SK-N-SH (cell line): ENCODE measurements around the gene TFDP2. TPM values are rescaled to one million over a fixed set of nuclear protein-coding genes. Genes with fewer than 3 reads are reported as not detected.
"Not testable (repeated sequence)": the region's sequence is repeated elsewhere in the genome, so short reads cannot be mapped to it uniquely, and the experiment has no call there.

ENCODE experiments used
- CTCF ChIA-PET: fragments of 300-600, 350-600 bp; formaldehyde crosslinking; extraction: SDS; loops from one replicate; lab custom pipeline; 2021; lab: Yijun Ruan, JAX
- POLR2A ChIA-PET: fragments of 350-600 bp; sonication (Branson Sonifier 250); formaldehyde crosslinking; extraction: SDS; loops from one replicate; lab custom pipeline; 2020; ENCODE audit warnings: antibody characterized with exemption, inconsistent platforms; lab: Yijun Ruan, JAX
- DNase-seq: peaks from one replicate; pipeline ENCODE4 v3.0.0; 2012
- H2AFZ ChIP-seq: fragments of 200-600 bp; sonication (generic); 2 replicates; pipeline ENCODE4 v1.8.1; 2016; ENCODE audit warnings: antibody characterized with exemption, mild to moderate bottlenecking, low read depth
- H3F3A ChIP-seq: fragments of 200-600 bp; sonication (generic); replicated peaks from 2 replicates; pipeline ENCODE3; 2016; ENCODE audit warnings: antibody characterized with exemption, mild to moderate bottlenecking; ENCODE audit not compliant: insufficient read depth
- H3K27ac ChIP-seq, 2 experiments: fragments of 200-500 bp in 1 of 2; fragments of 200-600 bp in 1 of 2; sonication (Bioruptor generic) in 1 of 2; sonication (generic), shearing (Covaris generic) in 1 of 2; 2 replicates each; pipeline versions ENCODE4 v1.5.1 to v1.6.1; 2014 to 2016; ENCODE audit warnings: low read depth in 2 of 2, inconsistent platforms in 1 of 2, low read length in 1 of 2, mild to moderate bottlenecking in 1 of 2, mixed read lengths in 1 of 2
- H3K27me3 ChIP-seq: fragments of 200-600 bp; sonication (generic), shearing (Covaris generic); 2 replicates; pipeline ENCODE4 v1.6.1; 2016; ENCODE audit warnings: mixed run types; ENCODE audit not compliant: insufficient read depth
- H3K36me3 ChIP-seq, 2 experiments: fragments of 200-500 bp in 1 of 2; fragments of 200-600 bp in 1 of 2; sonication (Bioruptor generic) in 1 of 2; sonication (generic) in 1 of 2; replicated peaks in 1 of 2; 2 replicates each; pipeline versions ENCODE3 to v1.5.1; 2014 to 2016; ENCODE audit warnings: low read length in 1 of 2, mild to moderate bottlenecking in 1 of 2; ENCODE audit not compliant: insufficient read depth in 2 of 2, control insufficient read depth in 1 of 2
- H3K4me1 ChIP-seq, 2 experiments: fragments of 200-500 bp in 1 of 2; fragments of 200-600 bp in 1 of 2; sonication (Bioruptor generic) in 1 of 2; sonication (generic), shearing (Covaris generic) in 1 of 2; 2 replicates each; pipeline versions ENCODE4 v1.5.1 to v1.6.1; 2014 to 2016; ENCODE audit warnings: low read depth in 1 of 2, low read length in 1 of 2, mixed run types in 1 of 2; ENCODE audit not compliant: insufficient read depth in 2 of 2, control insufficient read depth in 1 of 2
- H3K4me2 ChIP-seq: fragments of 200-600 bp; sonication (generic), shearing (Covaris generic); 2 replicates; pipeline ENCODE4 v1.6.1; 2017; ENCODE audit warnings: mixed run types
- H3K4me3 ChIP-seq, 2 experiments: fragments of 200-500 bp in 1 of 2; fragments of 200-600 bp in 1 of 2; sonication (Bioruptor generic) in 1 of 2; sonication (generic), shearing (Covaris generic) in 1 of 2; 2 replicates each; pipeline versions ENCODE4 v1.5.1 to v1.8.1; 2014 to 2016; ENCODE audit warnings: low read depth in 2 of 2, inconsistent platforms in 1 of 2, low read length in 1 of 2, mild to moderate bottlenecking in 1 of 2, mixed read lengths in 1 of 2, moderate library complexity in 1 of 2
- H3K79me2 ChIP-seq: fragments of 200-600 bp; sonication (generic); 2 replicates; pipeline ENCODE4 v1.8.1; 2017; ENCODE audit warnings: mild to moderate bottlenecking; ENCODE audit not compliant: insufficient read depth
- H3K9ac ChIP-seq: fragments of 200-600 bp; sonication (generic); 2 replicates; pipeline ENCODE4 v1.6.1; 2017; ENCODE audit warnings: mixed run types
- H3K9me2 ChIP-seq: fragments of 200-600 bp; sonication (generic); 2 replicates; pipeline ENCODE4 v1.6.1; 2017; ENCODE audit warnings: mixed run types
- H3K9me3 ChIP-seq: fragments of 200-600 bp; sonication (generic); 2 replicates; pipeline ENCODE4 v1.6.1; 2017; ENCODE audit warnings: mixed run types, mild to moderate bottlenecking, moderate library complexity
- H4K20me1 ChIP-seq: fragments of 200-600 bp; sonication (generic); 2 replicates; pipeline ENCODE4 v1.6.1; 2017; ENCODE audit warnings: mild to moderate bottlenecking, mixed run types; ENCODE audit not compliant: insufficient read depth
- EZH2phosphoT487 ChIP-seq: fragments of 200-600 bp; sonication (generic); IDR thresholded peaks from 2 replicates; pipeline ENCODE4 v1.6.1; 2017; ENCODE audit warnings: low read depth, mixed run types, mild to moderate bottlenecking, antibody characterized with exemption, moderate library complexity, borderline replicate concordance
- FOSL2 ChIP-seq: IDR thresholded peaks from 2 replicates; pipeline ENCODE4 v1.4.0; 2012; ENCODE audit warnings: low read depth, mild to moderate bottlenecking, moderate library complexity, borderline replicate concordance
- FOXJ3 ChIP-seq: sonication (generic); formaldehyde crosslinking; IDR thresholded peaks from 2 replicates; pipeline ENCODE4 v1.5.1; 2020; ENCODE audit warnings: mild to moderate bottlenecking, missing genetic modification reagents
- JUND ChIP-seq: IDR thresholded peaks from 2 replicates; pipeline ENCODE4 v1.4.0; 2012
- MEF2A ChIP-seq: IDR thresholded peaks from 2 replicates; pipeline ENCODE4 v1.4.0; 2012; ENCODE audit warnings: low read depth, borderline replicate concordance
- TAF1 ChIP-seq: IDR thresholded peaks from 2 replicates; pipeline ENCODE4 v1.6.1; 2012; ENCODE audit warnings: low read depth, mild to moderate bottlenecking, low read length, moderate library complexity, borderline replicate concordance
- TCF12 ChIP-seq: IDR thresholded peaks from 2 replicates; pipeline ENCODE4 v1.4.0; 2012
- YY1 ChIP-seq: IDR thresholded peaks from 2 replicates; pipeline ENCODE4 v1.4.0; 2012; ENCODE audit warnings: low read depth, mild to moderate bottlenecking
- WGBS: methylation state at CpG from one replicate; pipeline ENCODE4 v1.1.6; 2017; ENCODE audit warnings: low lambda C conversion rate; 5-methylcytosine and 5-hydroxymethylcytosine counted together
- polyA plus RNA-seq, 3 experiments: library from polyadenylated mRNA; depleted of rRNA; stranded (reverse); fragments of >200 nt; gene quantifications; 2 replicates each; pipeline ENCODE4 v1.2.3, GENCODE V29; 2012

The TFDP2 gene
- polyA plus RNA-seq, 1 of the 3 experiments (the other 2 are of a cell fraction): 8.6 TPM

- CTCF ChIA-PET: no interaction called here
Measured at GRCh38 chr3:141981084-141981483, 168.3 kb downstream of the TFDP2 start.

GRCh38 chr3:141979050-141979671 is 170.2 kb downstream of the TFDP2 start:
- POLR2A ChIA-PET: interaction anchor here (0.6 kb wide), 1 partner anchor 60 kb away, joined by 3 read pairs; no protein-coding TSS in a partner anchor
- TF ChIP-seq TAF1 (no peak), FOSL2 (peak; percentile 19; the same call in 1 of the 2 replicates)
- Histone ChIP-seq H3K36me3 (peaks cover 4 to 19% of the 10 kb centered on the region in 2 experiments), H4K20me1 (no peaks in the 10 kb centered on the region), H3F3A (no peaks in the 10 kb centered on the region), H3K4me1 (no peaks in the 10 kb centered on the region), H3K79me2 (no peaks in the 10 kb centered on the region), H3K4me2 (no peak overlapping the region), H3K27me3 (no peaks in the 10 kb centered on the region), H3K9me3 (no peaks in the 10 kb centered on the region), H3K27ac (peak overlapping the region in 1 of 2 experiments; percentile 21; a peak in 1 of 4 replicates), H2AFZ (no peak overlapping the region), H3K9me2 (no peaks in the 10 kb centered on the region), H3K4me3 (no peak overlapping the region), H3K9ac (no peak overlapping the region)
- WGBS: 84% methylated on average over 4 of the region's 5 CpGs
- no peak for DNase-seq
- CTCF ChIA-PET: no interaction called here

More at GRCh38 chr3:141981084-141981483, 168.3 kb downstream of the TFDP2 start:
- no peak overlapping the region for H3K27ac ChIP-seq
- POLR2A ChIA-PET: no interaction called here
- no peaks in the 10 kb centered on the region for H3K9me3 ChIP-seq
- H3K79me2 ChIP-seq: no peaks in the 10 kb centered on the region
- H4K20me1 ChIP-seq: no peaks in the 10 kb centered on the region
- no peaks in the 10 kb centered on the region for H3K4me1 ChIP-seq
- DNase-seq: no peak
- no peaks in the 10 kb centered on the region for H3F3A ChIP-seq
- H2AFZ ChIP-seq: no peak overlapping the region
- peaks cover 4 to 16% of the 10 kb centered on the region in 2 experiments for H3K36me3 ChIP-seq
- no peak for TF ChIP-seq MEF2A
- TF ChIP-seq JUND: no peak
- TF ChIP-seq EZH2phosphoT487: no peak
- no peak for TF ChIP-seq YY1
- no peak for TF ChIP-seq FOXJ3 (CRISPR knock-in tag)
- no peak for TF ChIP-seq TCF12
- H3K27me3 ChIP-seq: no peaks in the 10 kb centered on the region
- H3K9me2 ChIP-seq: no peaks in the 10 kb centered on the region
- no peak overlapping the region for H3K9ac ChIP-seq
- WGBS: 94% methylated on average over 3 of the region's 3 CpGs
- no peak overlapping the region for H3K4me3 ChIP-seq
- H3K4me2 ChIP-seq: no peak overlapping the region

- H3K4me1 ChIP-seq, H3K9me3 ChIP-seq, CTCF ChIA-PET, H3K4me3 ChIP-seq, H3F3A ChIP-seq, H3K27me3 ChIP-seq, H4K20me1 ChIP-seq, H3K4me2 ChIP-seq, H2AFZ ChIP-seq, H3K9me2 ChIP-seq, POLR2A ChIA-PET, H3K27ac ChIP-seq, H3K9ac ChIP-seq, H3K79me2 ChIP-seq, DNase-seq: not testable (repeated sequence)
- WGBS: 98% methylated on average over 8 of the region's 8 CpGs
- peaks cover 9 to 18% of the 10 kb centered on the region in 2 experiments for H3K36me3 ChIP-seq
Measured at GRCh38 chr3:141974777-141975176, 174.6 kb downstream of the TFDP2 start.
